Neural progenitor cell (in vitro differentiated cells): Measurements from ENCODE around the gene ZNF488. TPM values are rescaled to one million over a fixed set of nuclear protein-coding genes. Genes with fewer than 3 reads are reported as not detected.

ENCODE experiments used
- DNase-seq: peaks from one replicate; pipeline ENCODE4 v3.0.0-alpha.2; 2016; ENCODE audit warnings: low spot score
- H2AFZ ChIP-seq: fragments of 200-600 bp; sonication (generic); replicated peaks from 2 replicates; pipeline ENCODE4 v1.6.1; 2016; ENCODE audit warnings: antibody characterized with exemption
- H3F3A ChIP-seq: fragments of 200-600 bp; sonication (generic); 2 replicates; pipeline ENCODE4 v1.6.1; 2016; ENCODE audit warnings: antibody characterized with exemption, low read depth
- H3K27ac ChIP-seq: fragments of 200-600 bp; sonication (generic); 2 replicates; pipeline ENCODE4 v1.5.1; 2016; ENCODE audit warnings: mild to moderate bottlenecking
- H3K27me3 ChIP-seq: fragments of 200-600 bp; sonication (generic); 2 replicates; pipeline ENCODE4 v1.6.1; 2016; ENCODE audit warnings: mild to moderate bottlenecking, moderate library complexity
- H3K36me3 ChIP-seq: fragments of 200-600 bp; sonication (generic); 2 replicates; pipeline ENCODE4 v1.5.1; 2016
- H3K4me1 ChIP-seq: fragments of 200-600 bp; sonication (generic); 2 replicates; pipeline ENCODE4 v1.6.1; 2016; ENCODE audit warnings: mixed run types
- H3K4me2 ChIP-seq: fragments of 200-600 bp; sonication (generic); 2 replicates; pipeline ENCODE4 v1.6.1; 2016
- H3K4me3 ChIP-seq: fragments of 200-600 bp; sonication (generic); 2 replicates; pipeline ENCODE4 v1.5.1; 2016
- H3K79me2 ChIP-seq: fragments of 200-600 bp; sonication (generic); 2 replicates; pipeline ENCODE4 v1.6.1; 2016; ENCODE audit warnings: low read depth
- H3K9ac ChIP-seq: fragments of 200-600 bp; sonication (generic); 2 replicates; pipeline ENCODE4 v1.6.1; 2016
- H3K9me3 ChIP-seq: fragments of 200-600 bp; sonication (generic); 2 replicates; pipeline ENCODE4 v1.5.1; 2016; ENCODE audit warnings: low read depth
- H4K20me1 ChIP-seq: fragments of 200-600 bp; sonication (generic); 2 replicates; pipeline ENCODE4 v1.6.1; 2016; ENCODE audit warnings: low read depth
- H3K27ac Mint-ChIP-seq: 3 replicates; pipeline ENCODE4 v1.8.0; 2021; ENCODE audit warnings: mixed read lengths
- H3K27me3 Mint-ChIP-seq: 2 replicates; pipeline ENCODE4 v1.8.0; 2022; ENCODE audit warnings: low read depth, mild to moderate bottlenecking, inconsistent platforms, moderate library complexity, mixed read lengths; ENCODE audit not compliant: insufficient read depth
- H3K36me3 Mint-ChIP-seq: 3 replicates; pipeline ENCODE4 v1.8.0; 2021; ENCODE audit warnings: mixed read lengths
- H3K4me1 Mint-ChIP-seq: 3 replicates; pipeline ENCODE4 v1.8.0; 2021; ENCODE audit warnings: mixed read lengths
- H3K4me3 Mint-ChIP-seq: 3 replicates; pipeline ENCODE4 v1.8.0; 2021; ENCODE audit warnings: mild to moderate bottlenecking, moderate library complexity, mixed read lengths
- H3K9me3 Mint-ChIP-seq: 3 replicates; pipeline ENCODE4 v1.8.0; 2020; ENCODE audit warnings: mixed read lengths
- CTCF ChIP-seq: fragments of 200-600 bp; sonication (generic); IDR thresholded peaks from 2 replicates; pipeline ENCODE4 v1.5.1; 2017; ENCODE audit warnings: antibody characterized with exemption, mild to moderate bottlenecking
- EZH2 ChIP-seq: fragments of 200-600 bp; sonication (generic); IDR thresholded peaks from 2 replicates; pipeline ENCODE4 v1.6.1; 2017; ENCODE audit warnings: antibody characterized with exemption, mild to moderate bottlenecking, moderate library complexity
- EZH2phosphoT487 ChIP-seq: fragments of 200-600 bp; sonication (generic); IDR thresholded peaks from 2 replicates; pipeline ENCODE4 v1.6.1; 2017; ENCODE audit warnings: antibody characterized with exemption
- total RNA-seq: library from RNA; depleted of rRNA; stranded (reverse); fragments of >200 nt; gene quantifications from 2 replicates; pipeline ENCODE4 v1.2.3, GENCODE V29; 2015; ENCODE audit warnings: low replicate concordance

The ZNF488 gene
- total RNA-seq, 1 donor from 2014 or later = not detected

GRCh38 chr10:47322300-47323061 is 61.6 kb downstream of the ZNF488 start, which contains the start of gene GDF2:
Gene GDF2, plus strand, starts transcription at chr10:47322454. Its CDS starts 215 bp downstream, at chr10:47322669.
- H3K27me3 Mint-ChIP-seq = no peaks in the 10 kb centered on the region
- H2AFZ ChIP-seq = no peak within 1 kb of the TSS
- no peak within 1 kb of the TSS for H3K9ac ChIP-seq
- H3K4me3 ChIP-seq = no peak within 1 kb of the TSS
- H3K9me3 Mint-ChIP-seq = peaks cover 3% of the 10 kb centered on the region
- H3K4me2 ChIP-seq = no peak within 1 kb of the TSS
- no peaks in the 10 kb centered on the region for H3F3A ChIP-seq
- H3K36me3 Mint-ChIP-seq = peaks cover 1% of the 10 kb centered on the region
- no peak for DNase-seq
- H3K27me3 ChIP-seq = no peaks in the 10 kb centered on the region
- peaks cover 10% of the 10 kb centered on the region for H3K4me1 Mint-ChIP-seq
- H4K20me1 ChIP-seq = no peaks in the 10 kb centered on the region
- no peaks in the 10 kb centered on the region for H3K9me3 ChIP-seq
- H3K27ac Mint-ChIP-seq = peak within 1 kb of the TSS; percentile 79
- no peak for TF ChIP-seq CTCF
- no peak for TF ChIP-seq EZH2
- no peak for TF ChIP-seq EZH2phosphoT487
- no peaks in the 10 kb centered on the region for H3K36me3 ChIP-seq
- H3K27ac ChIP-seq = no peak within 1 kb of the TSS
- no peak within 1 kb of the TSS for H3K4me3 Mint-ChIP-seq
- no peaks in the 10 kb centered on the region for H3K79me2 ChIP-seq
- H3K4me1 ChIP-seq = no peaks in the 10 kb centered on the region

- H3K4me3 Mint-ChIP-seq = no peak overlapping the region
- no peak overlapping the region for H2AFZ ChIP-seq
- peaks cover 3% of the 10 kb centered on the region for H3K9me3 Mint-ChIP-seq
- H3K9me3 ChIP-seq = no peaks in the 10 kb centered on the region
- no peaks in the 10 kb centered on the region for H3F3A ChIP-seq
- H3K27ac Mint-ChIP-seq = no peak overlapping the region
- H4K20me1 ChIP-seq = no peaks in the 10 kb centered on the region
- H3K36me3 ChIP-seq = no peaks in the 10 kb centered on the region
- H3K27me3 Mint-ChIP-seq = no peaks in the 10 kb centered on the region
- TF ChIP-seq EZH2phosphoT487 (no peak), CTCF (no peak), EZH2 (no peak)
- H3K27me3 ChIP-seq = no peaks in the 10 kb centered on the region
- H3K4me1 Mint-ChIP-seq = peaks cover 17% of the 10 kb centered on the region
- H3K4me2 ChIP-seq = no peak overlapping the region
- no peaks in the 10 kb centered on the region for H3K79me2 ChIP-seq
- no peak overlapping the region for H3K27ac ChIP-seq
- H3K36me3 Mint-ChIP-seq = peaks cover 1% of the 10 kb centered on the region
- DNase-seq = no peak
- H3K4me1 ChIP-seq = no peaks in the 10 kb centered on the region
- no peak overlapping the region for H3K4me3 ChIP-seq
- H3K9ac ChIP-seq = no peak overlapping the region
Measured at GRCh38 chr10:47321521-47322195, 62.4 kb downstream of the ZNF488 start.

GRCh38 chr10:47320812-47321211 is 63.3 kb downstream of the ZNF488 start:
- no peaks in the 10 kb centered on the region for H3K27me3 ChIP-seq
- Mint-ChIP-seq H3K4me3 (no peak overlapping the region), H3K27ac (peak overlapping the region; percentile 35), H3K36me3 (peaks cover 1% of the 10 kb centered on the region), H3K9me3 (peaks cover 3% of the 10 kb centered on the region), H3K4me1 (peaks cover 16% of the 10 kb centered on the region), H3K27me3 (no peaks in the 10 kb centered on the region)
- H3F3A ChIP-seq = no peaks in the 10 kb centered on the region
- TF ChIP-seq EZH2 (no peak), CTCF (no peak), EZH2phosphoT487 (no peak)
- no peak overlapping the region for H2AFZ ChIP-seq
- H3K36me3 ChIP-seq = no peaks in the 10 kb centered on the region
- no peak overlapping the region for H3K27ac ChIP-seq
- no peaks in the 10 kb centered on the region for H4K20me1 ChIP-seq
- H3K9me3 ChIP-seq = no peaks in the 10 kb centered on the region
- no peaks in the 10 kb centered on the region for H3K79me2 ChIP-seq
- no peak overlapping the region for H3K4me2 ChIP-seq
- no peak for DNase-seq
- H3K9ac ChIP-seq = no peak overlapping the region
- H3K4me1 ChIP-seq = no peaks in the 10 kb centered on the region
- no peak overlapping the region for H3K4me3 ChIP-seq
